Muscle of arm (tissue), 12 donors: ENCODE data around the gene STAG2. TPM values are rescaled to one million over a fixed set of nuclear protein-coding genes. Genes with fewer than 3 reads are reported as not detected.
"Not testable (repeated sequence)": the region's sequence is repeated elsewhere in the genome, so short reads cannot be mapped to it uniquely, and the experiment has no call there.

Experiments
- DNase-seq: peaks from one replicate; pipeline ENCODE4 v3.0.0-alpha.2; 2013
- polyA plus RNA-seq, 12 donors: library from polyadenylated mRNA; unstranded; fragments of 120-200 nt; gene quantifications; one replicate each; pipeline ENCODE4 v1.2.1, GENCODE V29; 2013; ENCODE audit not compliant: insufficient read length in 12 of 12

The STAG2 gene
- polyA plus RNA-seq, 12 donors: 68.9 to 121 (median 88.2) TPM; not detected in 1

GRCh38 chrX:124028182-124028581 is 66.7 kb downstream of the STAG2 start:
- no peak for DNase-seq

- no peak for DNase-seq
Measured at GRCh38 chrX:124030520-124030919, 69.0 kb downstream of the STAG2 start.

- no peak for DNase-seq
Measured at GRCh38 chrX:124033821-124034220, 72.3 kb downstream of the STAG2 start.

- no peak for DNase-seq
Measured at GRCh38 chrX:124035657-124036056, 74.2 kb downstream of the STAG2 start.

- no peak for DNase-seq
Measured at GRCh38 chrX:124042042-124042441, 80.5 kb downstream of the STAG2 start.

- no peak for DNase-seq
Measured at GRCh38 chrX:124045109-124045508, 83.6 kb downstream of the STAG2 start.

- not testable (repeated sequence) for DNase-seq
Measured at GRCh38 chrX:124084417-124084816, 122.9 kb downstream of the STAG2 start.

GRCh38 chrX:124085063-124085462 is 123.6 kb downstream of the STAG2 start:
- DNase-seq: no peak

GRCh38 chrX:124086411-124086810 is 124.9 kb downstream of the STAG2 start:
- DNase-seq: no peak

- no peak for DNase-seq
Measured at GRCh38 chrX:124087000-124087746, 125.7 kb downstream of the STAG2 start.

GRCh38 chrX:124093222-124093621 is 131.7 kb downstream of the STAG2 start:
- DNase-seq: no peak

GRCh38 chrX:124097116-124097515 is 135.6 kb downstream of the STAG2 start:
- DNase-seq: no peak

GRCh38 chrX:124098089-124098488 is 136.6 kb downstream of the STAG2 start:
- peak; percentile 25 for DNase-seq

GRCh38 chrX:124103966-124104365 is 142.5 kb downstream of the STAG2 start:
- no peak for DNase-seq

- not testable (repeated sequence) for DNase-seq
Measured at GRCh38 chrX:124104512-124104911, 143.0 kb downstream of the STAG2 start.

- no peak for DNase-seq
Measured at GRCh38 chrX:124113621-124114600, 152.4 kb downstream of the STAG2 start.

- no peak for DNase-seq
Measured at GRCh38 chrX:124117325-124117724, 155.8 kb downstream of the STAG2 start.

GRCh38 chrX:124125471-124125870 is 164.0 kb downstream of the STAG2 start:
- no peak for DNase-seq

GRCh38 chrX:124127496-124127895 is 166.0 kb downstream of the STAG2 start:
- no peak for DNase-seq

- DNase-seq: not testable (repeated sequence)
Measured at GRCh38 chrX:124132437-124132836, 170.9 kb downstream of the STAG2 start.

- no peak for DNase-seq
Measured at GRCh38 chrX:124145749-124146148, 184.2 kb downstream of the STAG2 start.

GRCh38 chrX:124151195-124151594 is 189.7 kb downstream of the STAG2 start:
- no peak for DNase-seq
